ENCODE results near the gene TRAPPC1.

Gene TRAPPC1, protein sequence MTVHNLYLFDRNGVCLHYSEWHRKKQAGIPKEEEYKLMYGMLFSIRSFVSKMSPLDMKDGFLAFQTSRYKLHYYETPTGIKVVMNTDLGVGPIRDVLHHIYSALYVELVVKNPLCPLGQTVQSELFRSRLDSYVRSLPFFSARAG

DNA sequence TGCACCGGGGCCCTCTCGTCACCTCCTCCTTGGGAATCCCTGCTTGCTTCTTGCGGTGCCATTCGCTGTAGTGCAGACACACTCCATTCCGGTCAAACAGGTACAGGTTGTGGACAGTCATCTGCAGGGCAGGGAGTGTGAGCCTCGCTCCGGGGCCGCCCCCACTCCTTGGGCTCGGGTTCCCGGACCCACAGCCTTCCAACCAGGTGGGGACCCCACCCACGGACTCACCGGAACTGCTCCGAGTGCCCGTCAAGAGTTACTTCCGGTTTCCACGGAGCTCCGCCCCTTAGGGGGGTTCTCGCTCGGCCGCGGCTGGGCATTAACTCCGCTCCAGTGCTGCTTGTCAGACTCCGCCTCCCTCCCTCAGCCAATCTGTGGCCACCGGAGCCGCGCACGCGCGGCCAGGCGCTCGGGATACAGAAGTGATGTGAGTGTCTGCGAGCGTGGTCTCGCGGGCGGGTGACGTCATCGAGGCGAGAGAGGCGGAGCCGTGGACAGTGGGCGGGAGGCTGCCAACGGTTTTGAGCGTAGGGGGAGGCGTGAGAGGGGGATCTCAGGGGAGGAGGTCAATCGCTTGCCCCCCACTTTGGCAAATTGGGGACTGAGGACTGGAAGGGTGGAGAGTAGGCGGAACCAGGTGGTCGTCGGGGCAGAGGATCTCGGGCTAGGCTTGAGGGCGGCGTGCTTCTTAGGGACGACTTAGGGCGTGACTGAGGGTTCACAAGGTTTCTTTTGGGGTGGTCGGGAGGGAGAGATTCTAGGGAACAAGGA lies at the start of gene TRAPPC1, which contains the start of gene CNTROB:
TRAPPC1 (minus strand) TSS at position 238 of the 774 bp plus-strand sequence; CDS start at position 121, 117 bp downstream.
CNTROB (plus strand) TSS at position 498 of the 774 bp plus-strand sequence. CDS start 874 bp downstream, outside the sequence.
- no peak for TF ChIP-seq Cebpa-rat (IDR thresholded peaks at IDR 0.05)
- Histone ChIP-seq H3K36me3 (peaks cover 31% of the 10 kb centered on the region), H3K27me3 (no peaks in the 10 kb centered on the region), H3K4me2 (peak within 1 kb of the TSS; percentile 95), H4K20me1 (no peaks in the 10 kb centered on the region), H3K9ac (peak within 1 kb of the TSS; percentile 88), H3K4me1 (peaks cover 62% of the 10 kb centered on the region), H3K9me3 (no peaks in the 10 kb centered on the region), H3K4me3 (peak within 1 kb of the TSS; percentile 85), H3K27ac (peak within 1 kb of the TSS; percentile 89)

DNA sequence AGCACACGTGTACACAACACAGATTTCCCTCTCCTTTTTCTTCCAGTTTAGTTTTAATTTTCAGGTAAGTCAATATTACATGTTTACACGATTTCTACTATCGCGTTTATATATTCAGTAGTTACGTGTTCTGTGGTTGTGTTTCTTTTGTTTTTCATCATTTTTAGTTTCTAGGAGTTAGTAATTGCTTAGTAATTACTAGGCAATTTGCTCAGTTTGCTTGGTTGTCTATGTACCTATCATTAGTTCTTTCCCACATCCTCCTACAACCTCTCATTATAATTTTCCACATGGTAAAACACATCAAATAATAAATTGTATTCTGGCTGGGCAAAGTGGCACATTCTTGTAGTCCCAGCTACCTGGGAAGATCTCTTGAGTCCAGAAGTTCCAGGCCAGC lies 46.1 kb upstream of the TRAPPC1 start:
- TF ChIP-seq Cebpa-rat (IDR thresholded peaks at IDR 0.05): no peak
- no peak overlapping the region for H3K4me2 ChIP-seq
- no peak overlapping the region for H3K9ac ChIP-seq

DNA sequence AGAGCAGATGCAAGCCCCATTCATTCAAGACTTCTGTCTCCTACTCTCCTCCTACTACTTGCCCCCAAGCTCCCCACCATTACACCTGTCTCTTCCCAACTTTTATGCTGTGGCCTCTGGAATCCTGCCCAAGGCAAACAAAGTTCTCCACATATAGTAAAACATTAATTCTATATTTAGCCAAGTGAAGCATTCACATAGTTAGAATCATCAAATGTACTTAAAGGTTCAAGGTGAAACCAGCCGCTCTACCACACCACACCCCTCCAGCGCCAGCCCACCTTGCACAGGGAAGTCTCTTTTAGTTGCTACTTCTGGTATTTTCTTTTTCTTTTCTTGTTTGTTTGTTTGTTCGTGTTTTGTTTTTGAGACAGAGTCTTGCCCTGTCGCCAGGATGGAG lies 45.3 kb upstream of the TRAPPC1 start:
- Histone ChIP-seq H3K4me2 (no peak overlapping the region), H3K27me3 (no peaks in the 10 kb centered on the region), H3K36me3 (no peaks in the 10 kb centered on the region), H3K9ac (no peak overlapping the region), H3K9me3 (peaks cover 29% of the 10 kb centered on the region), H3K4me1 (no peaks in the 10 kb centered on the region), H3K4me3 (no peak overlapping the region), H3K27ac (no peak overlapping the region), H4K20me1 (no peaks in the 10 kb centered on the region)
- TF ChIP-seq Cebpa-rat (IDR thresholded peaks at IDR 0.05): no peak

More for the DNA sequence above, 46.1 kb upstream of the TRAPPC1 start:
- Histone ChIP-seq H4K20me1 (no peaks in the 10 kb centered on the region), H3K27me3 (no peaks in the 10 kb centered on the region), H3K9me3 (peaks cover 29% of the 10 kb centered on the region), H3K36me3 (no peaks in the 10 kb centered on the region), H3K4me1 (no peaks in the 10 kb centered on the region), H3K27ac (no peak overlapping the region), H3K4me3 (no peak overlapping the region)

DNA sequence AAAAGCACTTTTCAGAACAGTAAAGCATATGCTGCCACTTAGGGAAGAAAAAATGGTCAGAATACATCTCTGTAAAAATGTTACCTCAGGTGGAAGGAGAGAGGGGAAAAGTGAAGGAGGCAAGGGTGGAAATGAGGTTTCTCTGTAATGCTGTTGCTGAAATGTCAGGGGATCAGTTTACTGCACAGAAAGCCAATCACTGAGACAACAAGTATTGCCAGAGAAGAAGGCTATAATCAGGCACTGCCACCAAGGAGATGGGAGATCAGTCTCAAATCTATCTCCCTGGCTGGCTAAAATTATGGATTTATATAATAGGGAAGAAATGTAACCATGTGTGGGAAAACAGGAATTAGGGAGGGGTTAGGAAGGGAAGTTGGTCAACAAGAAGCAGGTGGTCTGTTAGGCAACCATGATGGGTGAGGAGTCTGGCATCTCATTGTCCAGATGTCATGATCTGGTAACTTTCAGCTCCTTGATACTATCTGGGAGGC lies 42.9 kb upstream of the TRAPPC1 start:
- no peak overlapping the region for H3K4me3 ChIP-seq
- no peaks in the 10 kb centered on the region for H3K27me3 ChIP-seq
- H3K36me3 ChIP-seq: no peaks in the 10 kb centered on the region
- no peak for TF ChIP-seq Cebpa-rat (IDR thresholded peaks at IDR 0.05)
- H4K20me1 ChIP-seq: no peaks in the 10 kb centered on the region
- H3K9me3 ChIP-seq: peaks cover 29% of the 10 kb centered on the region
- H3K4me1 ChIP-seq: no peaks in the 10 kb centered on the region
- no peak overlapping the region for H3K9ac ChIP-seq
- no peak overlapping the region for H3K27ac ChIP-seq
- no peak overlapping the region for H3K4me2 ChIP-seq

DNA sequence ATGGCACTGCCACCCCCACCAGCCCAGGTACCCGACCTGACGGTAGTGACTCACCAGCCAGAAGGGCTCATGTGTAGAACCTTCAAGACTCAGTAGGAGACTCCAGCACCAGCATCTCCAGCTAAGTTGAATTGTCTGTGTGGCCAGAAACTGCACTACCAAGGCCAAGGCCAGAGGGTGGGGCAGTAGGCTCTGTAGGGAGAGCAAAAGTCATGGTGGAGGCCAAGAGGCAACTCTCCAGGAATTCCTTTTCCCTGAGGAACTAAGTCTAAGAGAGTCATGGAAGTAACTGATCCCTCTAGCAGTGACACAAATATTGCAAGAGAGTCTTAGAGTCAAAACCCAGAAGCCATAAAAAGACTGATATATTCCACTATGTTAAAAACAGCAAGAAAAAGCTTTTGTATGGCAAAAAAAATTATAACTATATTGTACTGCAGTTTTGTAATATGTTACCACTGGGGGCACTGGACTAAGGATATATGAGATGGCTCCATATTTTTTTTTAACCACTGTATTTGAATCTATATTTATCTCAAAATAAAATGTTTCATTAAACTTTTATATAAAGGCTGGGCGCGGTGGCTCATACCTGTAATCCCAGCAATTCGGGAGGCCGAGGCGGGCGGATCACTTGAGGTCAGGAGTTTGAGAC lies 40.5 kb upstream of the TRAPPC1 start:
- no peaks in the 10 kb centered on the region for H3K27me3 ChIP-seq
- H3K36me3 ChIP-seq: no peaks in the 10 kb centered on the region
- TF ChIP-seq Cebpa-rat (IDR thresholded peaks at IDR 0.05): no peak
- H3K4me3 ChIP-seq: no peak overlapping the region
- no peaks in the 10 kb centered on the region for H4K20me1 ChIP-seq
- H3K4me1 ChIP-seq: no peaks in the 10 kb centered on the region
- H3K4me2 ChIP-seq: no peak overlapping the region
- no peak overlapping the region for H3K9ac ChIP-seq
- H3K9me3 ChIP-seq: peaks cover 29% of the 10 kb centered on the region
- no peak overlapping the region for H3K27ac ChIP-seq

DNA sequence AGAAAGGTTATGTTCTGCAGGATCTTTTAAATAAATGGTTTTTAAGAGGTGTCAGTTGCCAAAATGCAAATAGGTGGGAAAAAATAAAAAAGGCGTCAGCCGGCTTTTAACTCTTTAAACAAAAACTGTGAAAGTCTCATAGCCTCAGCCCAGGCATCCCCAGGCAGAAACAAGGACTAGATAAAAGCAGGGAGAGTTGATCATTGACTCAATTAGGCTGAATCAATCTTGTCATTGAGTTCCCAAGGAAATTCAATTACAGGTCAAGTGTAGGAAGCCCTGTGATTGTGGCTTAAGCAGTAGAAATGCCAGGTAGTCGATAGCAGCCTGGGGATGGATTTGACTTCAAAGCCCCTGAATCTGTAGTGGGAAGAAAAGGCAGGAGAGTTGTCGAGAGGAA lies 39.9 kb upstream of the TRAPPC1 start:
- Histone ChIP-seq H3K9ac (no peak overlapping the region), H4K20me1 (no peaks in the 10 kb centered on the region)
- TF ChIP-seq Cebpa-rat (IDR thresholded peaks at IDR 0.05): no peak

DNA sequence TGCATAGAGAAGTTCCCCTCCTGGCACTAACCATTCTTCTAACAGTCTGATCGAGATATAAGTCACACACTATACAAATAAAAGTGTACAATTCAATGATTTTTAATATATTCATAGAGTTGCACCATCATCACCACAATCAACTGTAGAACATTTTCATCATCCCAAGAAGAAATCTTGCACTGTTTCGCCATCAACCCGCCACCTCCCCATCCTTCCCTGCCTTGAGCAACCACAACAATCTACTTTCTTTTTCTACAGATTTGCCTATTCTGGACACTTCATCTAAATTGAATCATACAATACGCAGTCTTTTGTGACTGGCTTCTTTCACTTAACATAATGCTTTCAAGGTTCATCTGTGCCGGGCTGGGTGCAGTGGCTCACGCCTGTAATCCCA lies 37.7 kb upstream of the TRAPPC1 start:
- Histone ChIP-seq H3K9ac (no peak overlapping the region), H3K36me3 (no peaks in the 10 kb centered on the region), H4K20me1 (no peaks in the 10 kb centered on the region), H3K27ac (no peak overlapping the region), H3K4me2 (no peak overlapping the region), H3K27me3 (no peaks in the 10 kb centered on the region), H3K4me1 (no peaks in the 10 kb centered on the region), H3K4me3 (no peak overlapping the region), H3K9me3 (peaks cover 11% of the 10 kb centered on the region)
- TF ChIP-seq Cebpa-rat (IDR thresholded peaks at IDR 0.05): no peak

More for the DNA sequence above, 39.9 kb upstream of the TRAPPC1 start:
- Histone ChIP-seq H3K4me3 (no peak overlapping the region), H3K4me1 (no peaks in the 10 kb centered on the region), H3K36me3 (no peaks in the 10 kb centered on the region), H3K27ac (no peak overlapping the region), H3K27me3 (no peaks in the 10 kb centered on the region), H3K4me2 (no peak overlapping the region), H3K9me3 (peaks cover 29% of the 10 kb centered on the region)

DNA sequence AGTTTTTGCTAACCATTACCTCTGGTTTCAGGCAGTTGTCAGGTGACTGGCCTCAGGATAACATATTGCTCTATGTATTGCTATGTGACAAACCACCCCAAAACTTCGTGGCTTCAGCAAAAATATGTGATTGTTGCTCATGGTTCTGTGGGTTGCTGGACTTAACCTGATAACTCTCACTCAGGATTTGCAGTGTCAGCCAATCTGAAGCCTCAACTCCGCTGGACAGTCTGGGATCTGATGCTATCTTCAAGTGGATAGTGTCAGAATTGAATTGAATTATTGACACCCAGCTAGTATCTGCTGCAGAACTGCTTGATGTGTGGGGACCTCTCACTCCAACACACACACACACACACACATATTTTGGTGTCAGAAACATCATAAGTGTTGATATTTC lies 36.0 kb upstream of the TRAPPC1 start:
- Histone ChIP-seq H3K9ac (no peak overlapping the region), H3K36me3 (no peaks in the 10 kb centered on the region), H3K4me2 (no peak overlapping the region), H3K9me3 (no peaks in the 10 kb centered on the region), H3K27me3 (no peaks in the 10 kb centered on the region), H3K4me3 (no peak overlapping the region), H3K4me1 (no peaks in the 10 kb centered on the region), H3K27ac (no peak overlapping the region), H4K20me1 (no peaks in the 10 kb centered on the region)
- no peak for TF ChIP-seq Cebpa-rat (IDR thresholded peaks at IDR 0.05)

DNA sequence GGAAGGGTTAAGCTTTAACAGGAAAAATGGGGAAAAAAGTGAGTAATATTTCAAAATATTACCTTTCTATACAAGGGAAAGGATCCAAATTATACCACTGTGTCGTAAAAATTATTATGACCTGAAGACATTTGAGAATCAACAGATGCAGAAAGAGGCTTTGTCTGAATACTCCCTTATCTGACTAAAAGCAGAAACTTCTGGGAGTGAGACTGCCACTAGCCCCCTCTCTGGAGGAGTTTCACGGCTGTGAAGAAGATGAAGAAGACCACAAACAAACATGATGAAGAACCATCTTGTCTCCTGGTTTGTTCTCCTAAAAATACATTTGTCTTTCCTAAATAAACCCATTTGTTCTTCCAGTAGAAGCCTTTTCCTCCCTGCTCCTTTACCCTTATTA lies 29.7 kb upstream of the TRAPPC1 start:
- H3K4me3 ChIP-seq: no peak overlapping the region
- no peaks in the 10 kb centered on the region for H3K9me3 ChIP-seq
- TF ChIP-seq Cebpa-rat (IDR thresholded peaks at IDR 0.05): no peak
- H3K36me3 ChIP-seq: no peaks in the 10 kb centered on the region
- H3K9ac ChIP-seq: no peak overlapping the region
- H3K27ac ChIP-seq: no peak overlapping the region
- no peaks in the 10 kb centered on the region for H3K4me1 ChIP-seq
- H4K20me1 ChIP-seq: no peaks in the 10 kb centered on the region
- no peak overlapping the region for H3K4me2 ChIP-seq
- H3K27me3 ChIP-seq: no peaks in the 10 kb centered on the region
